GM10248 (cell line): ENCODE data around the gene GPSM1.

ENCODE experiments used
- CTCF ChIA-PET: fragments of 300-600 bp; sonication (Branson Sonifier 250); formaldehyde crosslinking; extraction: SDS; loops from one replicate; lab custom pipeline; 2021; ENCODE audit warnings: antibody characterized with exemption; lab: Yijun Ruan, JAX
- POLR2A ChIA-PET: fragments of 350-650 bp; sonication (Branson Sonifier 250); formaldehyde crosslinking; extraction: SDS; loops from one replicate; lab custom pipeline; 2020; ENCODE audit warnings: antibody characterized with exemption; lab: Yijun Ruan, JAX
- DNase-seq: peaks from one replicate; pipeline ENCODE4 v3.0.0; 2012; ENCODE audit errors: extremely low spot score
- CTCF ChIP-seq: IDR thresholded peaks from 2 replicates; pipeline ENCODE4 v1.5.1; 2012; ENCODE audit warnings: mild to moderate bottlenecking, low read depth; ENCODE audit errors: extremely low read depth, missing control alignments, control extremely low read depth

GPSM1 gene

GRCh38 chr9:136325358-136325757 lies 2.0 kb upstream of the GPSM1 start:
- ChIA-PET POLR2A (no interaction called here), CTCF (no interaction called here)
- DNase-seq = no peak
- no peak for TF ChIP-seq CTCF

DNA sequence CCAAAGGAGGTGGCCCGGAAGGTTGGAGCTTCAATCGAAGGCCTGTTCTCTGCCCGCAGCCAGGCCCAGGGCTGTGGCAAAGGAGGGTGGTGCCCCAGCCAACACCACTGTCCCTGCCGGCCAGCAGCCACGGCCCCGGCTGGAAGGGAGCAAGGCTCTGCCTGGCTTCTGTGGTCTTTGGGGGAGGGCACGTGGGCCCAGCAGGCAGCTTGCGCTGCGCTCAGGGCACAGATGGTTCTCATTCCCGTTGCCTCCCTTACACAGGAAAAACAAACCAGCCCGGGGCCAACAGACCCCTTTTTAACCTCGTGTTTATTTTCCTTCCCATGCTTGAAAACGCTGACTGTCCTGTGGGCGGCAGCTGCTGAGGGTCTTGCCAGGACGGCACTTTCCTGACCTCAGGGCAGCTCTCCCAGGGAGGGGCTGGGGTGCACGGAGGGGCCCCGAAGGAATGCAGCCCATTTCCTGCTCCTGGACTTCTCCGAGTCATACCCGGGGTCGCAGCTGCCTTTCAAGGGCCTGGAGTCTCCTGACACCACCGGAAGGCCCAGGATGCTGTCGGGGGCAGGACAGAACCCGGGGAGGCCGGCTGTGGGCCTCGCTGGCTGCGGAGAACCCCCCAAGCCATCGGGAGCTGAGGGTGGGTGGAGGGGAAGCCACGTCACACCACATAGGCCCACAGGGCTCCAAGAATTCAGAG lies 1.1 kb upstream of the GPSM1 start:
- no peak for DNase-seq
- ChIA-PET POLR2A (no interaction called here), CTCF (no interaction called here)
- no peak for TF ChIP-seq CTCF

DNA sequence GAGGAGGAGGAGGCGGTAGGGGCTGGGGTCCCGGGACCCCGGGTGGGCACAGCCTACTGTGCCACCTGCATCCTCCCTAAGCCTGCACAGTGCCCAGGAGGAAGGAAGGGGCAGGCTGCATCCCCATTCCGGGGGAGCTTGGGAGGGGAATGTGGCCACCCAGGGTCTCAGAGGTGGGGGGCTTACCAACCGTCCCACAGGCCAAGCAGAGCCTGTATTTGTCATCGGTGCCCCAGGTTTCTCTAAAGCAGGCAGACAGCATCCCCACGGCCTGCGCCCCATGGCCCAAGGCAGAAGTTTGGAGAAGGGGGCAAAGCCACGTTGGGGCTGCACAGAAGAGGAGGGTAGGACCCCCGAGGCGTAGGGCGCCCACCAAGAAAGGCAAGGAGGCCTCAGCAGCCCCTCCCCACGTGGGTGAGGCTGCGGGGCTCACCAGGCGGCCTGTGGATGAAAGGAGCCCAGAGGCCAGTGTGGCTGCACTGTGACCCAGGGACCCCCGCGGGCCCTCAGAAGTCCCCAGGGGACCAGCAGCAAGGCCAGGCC lies 507 bp upstream of the GPSM1 start:
- ChIA-PET CTCF (no interaction called here), POLR2A (no interaction called here)
- TF ChIP-seq CTCF = no peak
- no peak for DNase-seq

GRCh38 chr9:136328011-136328621 lies 777 bp downstream of the GPSM1 start:
- ChIA-PET POLR2A (no interaction called here), CTCF (no interaction called here)
- TF ChIP-seq CTCF = no peak
- DNase-seq = no peak

GRCh38 chr9:136328622-136329041 lies 1.3 kb downstream of the GPSM1 start:
- ChIA-PET CTCF (interaction anchor here (1.5 kb wide), 1 partner anchor 9 kb away, joined by 3 read pairs; no protein-coding TSS in a partner anchor), POLR2A (no interaction called here)
- no peak for DNase-seq
- TF ChIP-seq CTCF = no peak

DNA sequence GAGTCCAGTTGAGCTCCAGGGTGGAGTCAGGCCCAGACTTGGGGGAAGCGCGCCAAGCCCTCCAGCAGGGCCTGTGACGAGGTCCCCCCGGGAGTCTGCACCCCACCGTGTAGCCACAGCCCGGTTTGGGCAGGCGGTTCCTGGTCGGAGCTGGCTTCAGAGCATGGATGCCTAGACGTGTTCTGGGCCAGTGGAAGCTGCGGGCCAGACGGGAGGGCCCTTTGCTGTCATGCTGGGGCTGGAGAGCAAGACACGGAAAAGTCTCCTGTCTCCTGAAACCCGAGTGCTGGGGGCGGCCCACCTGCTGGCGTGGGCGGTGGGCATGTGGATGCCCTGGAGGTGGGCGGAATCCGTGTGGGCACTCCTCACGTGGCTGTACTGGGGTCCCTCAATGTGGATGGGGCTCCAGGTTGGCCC lies 1.9 kb downstream of the GPSM1 start:
- CTCF ChIA-PET = interaction anchor here (1.5 kb wide), 1 partner anchor 9 kb away, joined by 3 read pairs; no protein-coding TSS in a partner anchor

More for the DNA sequence above, 1.9 kb downstream of the GPSM1 start:
- TF ChIP-seq CTCF = no peak
- POLR2A ChIA-PET = no interaction called here
- no peak for DNase-seq
